Right lung (tissue), 5 donors: ENCODE measurements around the gene GPC5. TPM values are rescaled to one million over a fixed set of nuclear protein-coding genes. Genes with fewer than 3 reads are reported as not detected.
A peak's percentile ranks its signal among the peaks of the same experiment; 100 is the strongest.
"Not testable (repeated sequence)": the region's sequence is repeated elsewhere in the genome, so short reads cannot be mapped to it uniquely, and the experiment has no call there.

ENCODE experiments used
- DNase-seq, 2 donors: peaks; one replicate each; pipeline ENCODE4 v3.0.0-alpha.2; 2013
- polyA plus RNA-seq, 5 donors: library from polyadenylated mRNA; unstranded; fragments of 120-200 nt; gene quantifications; one replicate each; pipeline versions ENCODE4 v1.2.1 to v1.2.3, GENCODE V29; 2013; ENCODE audit warnings: inconsistent platforms in 1 of 5, low replicate concordance in 1 of 5; ENCODE audit not compliant: insufficient read length in 5 of 5, insufficient read depth in 1 of 5

Gene GPC5
- polyA plus RNA-seq, 5 donors: 9.2 to 17.3 (median 14.9) TPM

- no peak for DNase-seq
Measured at GRCh38 chr13:92262100-92262788, 863.8 kb downstream of the GPC5 start.

- no peak for DNase-seq
Measured at GRCh38 chr13:92265408-92265807, 867.0 kb downstream of the GPC5 start.

- no peak for DNase-seq
Measured at GRCh38 chr13:92270990-92271389, 872.6 kb downstream of the GPC5 start.

- DNase-seq: no peak
Measured at GRCh38 chr13:92272177-92272576, 873.8 kb downstream of the GPC5 start.

- not testable (repeated sequence) for DNase-seq
Measured at GRCh38 chr13:92280986-92281385, 882.6 kb downstream of the GPC5 start.

GRCh38 chr13:92290718-92291307, 892.4 kb downstream of the GPC5 start:
- not testable (repeated sequence) for DNase-seq

GRCh38 chr13:92294533-92294932, 896.1 kb downstream of the GPC5 start:
- DNase-seq: not testable (repeated sequence)

- not testable (repeated sequence) for DNase-seq
Measured at GRCh38 chr13:92296154-92296671, 897.8 kb downstream of the GPC5 start.

- no peak for DNase-seq
Measured at GRCh38 chr13:92297971-92298942, 899.8 kb downstream of the GPC5 start.

GRCh38 chr13:92300651-92301050, 902.2 kb downstream of the GPC5 start:
- DNase-seq: no peak

GRCh38 chr13:92303428-92303827, 905.0 kb downstream of the GPC5 start:
- peak in 1 of 2 donors; percentile 17 for DNase-seq

- no peak for DNase-seq
Measured at GRCh38 chr13:92307752-92308151, 909.3 kb downstream of the GPC5 start.

- DNase-seq: no peak
Measured at GRCh38 chr13:92312823-92313222, 914.4 kb downstream of the GPC5 start.

GRCh38 chr13:92313382-92313781, 915.0 kb downstream of the GPC5 start:
- DNase-seq: peak in 1 of 2 donors; percentile 16

GRCh38 chr13:92315265-92315664, 916.8 kb downstream of the GPC5 start:
- no peak for DNase-seq

- no peak for DNase-seq
Measured at GRCh38 chr13:92316030-92316429, 917.6 kb downstream of the GPC5 start.

GRCh38 chr13:92317066-92317465, 918.6 kb downstream of the GPC5 start:
- DNase-seq: no peak

GRCh38 chr13:92320323-92320722, 921.9 kb downstream of the GPC5 start:
- peak in 1 of 2 donors; percentile 5 for DNase-seq

GRCh38 chr13:92321174-92321573, 922.8 kb downstream of the GPC5 start:
- no peak for DNase-seq

GRCh38 chr13:92345627-92346026, 947.2 kb downstream of the GPC5 start:
- DNase-seq: no peak

- no peak for DNase-seq
Measured at GRCh38 chr13:92346046-92346445, 947.6 kb downstream of the GPC5 start.

GRCh38 chr13:92354583-92354982, 956.2 kb downstream of the GPC5 start:
- no peak for DNase-seq
